AG09309 (cell line): ENCODE measurements around the gene PDE4A.
A peak's percentile ranks its signal among the peaks of the same experiment; 100 is the strongest.
"Not testable (repeated sequence)": the region's sequence is repeated elsewhere in the genome, so short reads cannot be mapped to it uniquely, and the experiment has no call there.

ENCODE experiments used
- DNase-seq: peaks from one replicate; pipeline ENCODE4 v3.0.0-alpha.2; 2010; ENCODE audit warnings: low read depth
- H3K4me3 ChIP-seq: 2 replicates; pipeline ENCODE4 v1.5.1; 2011; ENCODE audit warnings: mild to moderate bottlenecking, low read depth, low read length, moderate library complexity; ENCODE audit not compliant: control insufficient read depth
- TF ChIP-seq, protein P1 (sequence below): IDR thresholded peaks from 2 replicates; pipeline ENCODE4 v1.5.1; 2011; ENCODE audit warnings: mild to moderate bottlenecking, low read depth, low read length, inconsistent platforms; ENCODE audit not compliant: insufficient read depth, control insufficient read depth; ENCODE audit errors: missing control alignments

Gene PDE4A

DNA sequence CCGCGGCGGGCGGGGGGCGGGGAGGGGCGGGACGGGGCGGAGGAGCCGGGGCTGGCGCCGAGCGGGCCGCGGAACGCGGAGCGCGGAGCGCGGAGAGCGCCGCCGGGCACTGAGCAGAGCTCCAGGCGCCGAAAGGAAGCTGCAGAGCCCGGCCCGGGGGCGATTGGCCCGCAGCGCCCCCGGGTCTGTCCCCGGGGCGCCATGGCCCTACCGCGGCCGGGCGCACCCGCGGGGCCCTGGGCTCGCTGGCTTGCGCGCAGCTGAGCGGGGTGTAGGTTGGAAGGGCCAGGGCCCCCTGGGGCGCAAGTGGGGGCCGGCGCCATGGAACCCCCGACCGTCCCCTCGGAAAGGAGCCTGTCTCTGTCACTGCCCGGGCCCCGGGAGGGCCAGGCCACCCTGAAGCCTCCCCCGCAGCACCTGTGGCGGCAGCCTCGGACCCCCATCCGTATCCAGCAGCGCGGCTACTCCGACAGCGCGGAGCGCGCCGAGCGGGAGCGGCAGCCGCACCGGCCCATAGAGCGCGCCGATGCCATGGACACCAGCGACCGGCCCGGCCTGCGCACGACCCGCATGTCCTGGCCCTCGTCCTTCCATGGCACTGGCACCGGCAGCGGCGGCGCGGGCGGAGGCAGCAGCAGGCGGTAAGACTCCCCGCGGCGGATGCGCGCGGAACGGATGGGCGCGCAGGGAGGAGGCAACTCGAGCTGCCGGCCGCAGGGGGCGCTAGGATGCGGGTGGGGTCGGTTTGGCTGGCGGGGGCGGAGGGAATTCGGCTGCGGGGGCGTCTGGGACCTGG lies at the start of gene PDE4A:
Gene PDE4A (plus strand): TSS at position 95 of the 796 bp plus-strand sequence. CDS start 227 bp downstream, at position 322.
- no peak for DNase-seq
- TF ChIP-seq, protein P1, sequence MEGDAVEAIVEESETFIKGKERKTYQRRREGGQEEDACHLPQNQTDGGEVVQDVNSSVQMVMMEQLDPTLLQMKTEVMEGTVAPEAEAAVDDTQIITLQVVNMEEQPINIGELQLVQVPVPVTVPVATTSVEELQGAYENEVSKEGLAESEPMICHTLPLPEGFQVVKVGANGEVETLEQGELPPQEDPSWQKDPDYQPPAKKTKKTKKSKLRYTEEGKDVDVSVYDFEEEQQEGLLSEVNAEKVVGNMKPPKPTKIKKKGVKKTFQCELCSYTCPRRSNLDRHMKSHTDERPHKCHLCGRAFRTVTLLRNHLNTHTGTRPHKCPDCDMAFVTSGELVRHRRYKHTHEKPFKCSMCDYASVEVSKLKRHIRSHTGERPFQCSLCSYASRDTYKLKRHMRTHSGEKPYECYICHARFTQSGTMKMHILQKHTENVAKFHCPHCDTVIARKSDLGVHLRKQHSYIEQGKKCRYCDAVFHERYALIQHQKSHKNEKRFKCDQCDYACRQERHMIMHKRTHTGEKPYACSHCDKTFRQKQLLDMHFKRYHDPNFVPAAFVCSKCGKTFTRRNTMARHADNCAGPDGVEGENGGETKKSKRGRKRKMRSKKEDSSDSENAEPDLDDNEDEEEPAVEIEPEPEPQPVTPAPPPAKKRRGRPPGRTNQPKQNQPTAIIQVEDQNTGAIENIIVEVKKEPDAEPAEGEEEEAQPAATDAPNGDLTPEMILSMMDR, result peak; percentile 50
- H3K4me3 ChIP-seq, result peak within 1 kb of the TSS; percentile 59

DNA sequence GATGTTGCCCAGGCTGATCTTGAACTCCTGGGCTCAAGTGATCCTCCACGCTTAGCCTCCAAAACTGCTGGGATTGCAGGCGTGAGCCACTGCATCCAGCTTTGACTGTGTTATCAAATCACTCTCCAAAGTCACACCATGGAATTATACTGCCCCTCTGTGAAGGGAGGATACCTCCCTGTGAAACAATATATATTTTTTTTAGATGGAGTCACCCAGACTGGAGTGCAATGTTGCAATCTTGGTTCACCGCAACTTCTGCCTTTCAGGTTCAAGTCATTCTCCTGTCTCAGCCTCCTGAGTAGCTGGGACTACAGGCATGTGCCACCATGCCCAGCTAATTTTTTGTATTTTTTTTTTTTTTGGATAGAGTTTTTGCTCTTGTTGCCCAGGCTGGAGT lies 47.6 kb upstream of the PDE4A start:
- no peak overlapping the region for H3K4me3 ChIP-seq
- TF ChIP-seq, protein P1, result no peak
- no peak for DNase-seq

DNA sequence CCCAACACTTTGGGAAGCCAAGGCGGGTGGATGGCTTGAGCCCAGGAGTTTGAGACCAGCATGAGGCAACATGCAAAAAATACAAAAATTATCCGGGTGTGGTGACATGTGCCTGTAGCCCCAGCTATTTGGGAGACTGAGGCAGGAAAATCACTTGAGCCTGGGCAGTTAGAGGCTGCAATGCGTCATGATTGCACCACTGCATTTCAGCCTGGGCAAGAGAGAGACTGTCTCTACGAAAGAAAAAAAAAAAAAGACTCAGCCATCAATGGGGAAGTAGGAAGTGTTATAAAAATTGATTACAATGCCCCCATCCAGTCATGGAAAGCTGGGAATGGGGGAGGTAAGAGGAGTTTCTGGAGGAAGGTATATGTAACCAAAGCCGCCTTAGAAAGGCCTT lies 45.4 kb upstream of the PDE4A start:
- DNase-seq, result no peak
- no peak overlapping the region for H3K4me3 ChIP-seq
- TF ChIP-seq, protein P1, result no peak

DNA sequence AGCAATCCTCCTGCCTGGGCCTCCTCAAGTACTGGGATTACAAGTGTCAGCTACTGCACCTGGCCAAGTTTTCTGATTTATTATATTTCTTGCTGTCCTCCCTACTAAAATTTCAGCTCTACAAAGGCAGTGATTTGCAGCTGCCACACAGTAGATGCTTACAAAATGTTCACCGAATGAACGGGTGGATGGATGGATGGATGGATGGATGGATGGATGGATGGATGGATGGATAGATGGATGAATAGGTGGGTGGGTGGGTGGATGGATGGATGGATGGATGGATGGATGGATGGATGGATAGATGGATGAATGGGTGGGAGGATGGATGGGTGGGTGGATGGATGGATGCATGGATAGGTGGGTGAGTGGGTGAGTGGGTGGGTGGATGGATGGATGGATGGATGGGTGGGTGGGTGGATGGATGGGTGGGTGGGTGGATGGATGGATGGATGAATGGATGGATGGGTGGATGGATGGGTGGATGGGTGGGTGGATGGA lies 43.1 kb upstream of the PDE4A start:
- not testable (repeated sequence) for H3K4me3 ChIP-seq, DNase-seq

DNA sequence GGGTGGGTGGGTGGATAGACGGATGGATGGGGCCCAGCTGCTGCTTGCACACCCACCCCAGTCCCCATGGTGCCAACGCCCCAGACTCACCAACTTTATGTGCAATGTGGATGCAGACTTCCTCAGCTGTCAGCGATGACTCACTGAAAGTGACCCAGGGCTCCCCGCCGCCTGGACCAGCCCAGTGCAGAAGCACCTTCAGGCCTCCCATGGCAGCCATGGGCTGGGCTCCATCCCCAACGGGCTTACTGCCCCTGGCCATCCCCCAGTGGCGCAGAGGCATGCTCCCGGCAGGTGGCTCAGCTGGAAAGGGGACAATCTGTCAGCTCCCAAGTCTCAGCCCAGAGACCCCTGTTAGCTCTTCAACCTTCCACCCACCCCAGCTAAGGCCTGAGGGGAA lies 42.2 kb upstream of the PDE4A start:
- H3K4me3 ChIP-seq, result no peak overlapping the region
- no peak for DNase-seq

DNA sequence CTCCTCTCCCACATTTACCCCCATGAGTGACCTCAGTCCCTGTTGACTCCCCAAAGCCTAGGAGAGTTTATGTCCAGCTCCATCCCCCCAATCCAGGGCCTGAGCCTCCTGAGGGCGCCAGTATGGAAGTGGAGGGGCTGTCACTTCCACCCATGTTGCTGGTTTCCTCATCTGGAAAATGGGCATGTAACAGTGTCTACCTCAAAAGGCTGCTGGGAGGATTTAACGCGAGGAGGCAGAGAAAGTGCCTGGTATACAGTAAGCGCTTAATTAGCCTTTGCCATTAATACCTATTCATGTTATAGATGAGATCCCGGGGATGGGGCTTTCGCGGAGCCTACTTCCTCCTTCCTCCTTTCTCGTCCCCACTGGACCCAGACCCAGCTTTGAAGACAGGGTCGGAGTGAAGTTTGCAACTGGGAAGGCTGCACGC lies 40.4 kb upstream of the PDE4A start:
- TF ChIP-seq, protein P1, result no peak
- DNase-seq, result no peak
- peak overlapping the region; percentile 90 for H3K4me3 ChIP-seq

More for the DNA sequence above, 42.2 kb upstream of the PDE4A start:
- TF ChIP-seq, protein P1, result no peak

DNA sequence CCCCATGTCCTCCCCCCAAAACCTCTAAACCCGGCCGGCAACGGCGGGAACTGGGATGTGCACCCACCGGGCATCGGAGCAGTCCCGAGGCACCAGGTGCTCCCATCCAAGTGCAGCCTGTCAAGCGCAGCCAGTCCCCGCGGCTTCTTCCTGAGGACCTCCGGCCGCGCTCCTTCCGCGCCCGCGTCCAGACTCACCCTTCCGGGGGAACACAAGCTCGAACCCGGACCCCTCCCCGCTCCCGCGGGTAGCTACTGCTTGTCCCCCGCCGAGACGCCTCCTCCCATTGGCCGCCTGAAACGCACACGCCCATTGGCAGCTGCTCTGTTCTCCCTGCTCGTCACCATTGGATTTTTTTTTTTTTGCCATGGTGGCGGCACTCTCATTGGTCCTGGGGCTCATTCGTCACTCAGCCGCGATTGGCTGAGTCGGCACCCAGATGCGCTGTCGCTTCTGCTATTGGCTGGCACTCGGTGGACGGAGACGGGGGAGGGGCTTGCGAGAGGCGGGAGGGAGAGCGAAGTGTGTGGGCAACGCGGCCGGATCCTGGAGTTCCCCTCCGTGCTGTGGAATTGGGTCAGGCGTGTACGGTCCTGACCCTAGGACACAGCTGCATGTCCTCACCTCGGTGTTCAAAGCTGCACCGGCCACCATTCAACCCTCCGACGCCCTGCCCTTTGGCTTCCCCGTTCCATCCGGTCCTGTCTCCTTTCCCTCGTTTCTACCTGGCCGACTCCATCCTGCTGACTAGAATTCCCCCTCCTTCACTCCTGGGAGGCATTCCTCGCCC lies 39.8 kb upstream of the PDE4A start, which contains the start of gene TYK2:
Gene TYK2 (minus strand): TSS at position 260 of the 790 bp plus-strand sequence. CDS start 2,166 bp downstream, outside the sequence.
- peak; percentile 91 for DNase-seq
- peak within 1 kb of the TSS; percentile 90 for H3K4me3 ChIP-seq
- TF ChIP-seq, protein P1, result no peak

DNA sequence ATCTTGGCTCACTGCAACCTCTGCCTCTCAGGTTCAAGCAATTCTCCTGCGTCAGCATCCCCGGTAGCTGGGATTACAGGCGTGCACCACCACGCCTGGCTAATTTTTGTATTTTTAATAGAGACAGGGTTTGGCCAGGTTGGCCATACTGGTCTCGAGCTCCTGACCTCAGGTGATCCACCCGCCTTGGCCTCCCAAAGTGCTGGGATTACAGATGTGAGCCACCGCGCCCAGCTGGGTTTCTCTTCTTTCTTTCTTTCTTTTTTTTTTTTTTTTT lies 37.2 kb upstream of the PDE4A start:
- H3K4me3 ChIP-seq, DNase-seq: not testable (repeated sequence)
